Keratinocyte (primary cell): ENCODE results near the gene NLRX1. TPM values are rescaled to one million over a fixed set of nuclear protein-coding genes. Genes with fewer than 3 reads are reported as not detected.
"Not testable (repeated sequence)": the region's sequence is repeated elsewhere in the genome, so short reads cannot be mapped to it uniquely, and the experiment has no call there.

Experiments
- DNase-seq: peaks from one replicate; pipeline ENCODE4 v3.0.0-alpha.2; 2011; ENCODE audit warnings: low read depth, missing footprints, low spot score
- FAIRE-seq: peaks from 2 replicates; lab custom pipeline; 2011; peaks lifted over from hg19 to GRCh38; lab: Jason Lieb, UNC
- H2AFZ ChIP-seq: 2 replicates; pipeline ENCODE4 v1.6.0; 2012; ENCODE audit warnings: low read length, control low read depth, inconsistent platforms; ENCODE audit not compliant: control insufficient read depth
- H3K27ac ChIP-seq: 2 replicates; pipeline ENCODE4 v1.5.1; 2011; ENCODE audit warnings: low read length; ENCODE audit not compliant: control insufficient read depth, insufficient read depth
- H3K27me3 ChIP-seq: 3 replicates; pipeline ENCODE4 v1.6.0; 2011; ENCODE audit warnings: low read length; ENCODE audit not compliant: control insufficient read depth, insufficient read depth; ENCODE audit errors: extremely low read depth
- H3K36me3 ChIP-seq, 2 experiments: 2 replicates in 1 of 2; 3 replicates in 1 of 2; pipeline ENCODE4 v1.5.1; 2011; ENCODE audit warnings: low read length in 2 of 2, mild to moderate bottlenecking in 1 of 2; ENCODE audit not compliant: control insufficient read depth in 2 of 2, insufficient read depth in 2 of 2; ENCODE audit errors: extremely low read depth in 1 of 2
- H3K4me1 ChIP-seq: 3 replicates; pipeline ENCODE4 v1.5.1; 2011; ENCODE audit warnings: low read length; ENCODE audit not compliant: control insufficient read depth, insufficient read depth; ENCODE audit errors: extremely low read depth
- H3K4me2 ChIP-seq: 3 replicates; pipeline ENCODE4 v1.6.0; 2011; ENCODE audit warnings: low read depth, low read length; ENCODE audit not compliant: control insufficient read depth, insufficient read depth; ENCODE audit errors: extremely low read depth
- H3K4me3 ChIP-seq, 3 experiments: fragments of 200-600 bp in 1 of 3; sonication (generic) in 1 of 3; 2 replicates in 2 of 3; 3 replicates in 1 of 3; pipeline ENCODE4 v1.5.1; 2011 to 2016; ENCODE audit warnings: low read length in 3 of 3, mild to moderate bottlenecking in 3 of 3, control low read depth in 2 of 3, inconsistent platforms in 1 of 3, low read depth in 1 of 3, mixed read lengths in 1 of 3, mixed run types in 1 of 3, moderate library complexity in 1 of 3; ENCODE audit not compliant: control insufficient read depth in 2 of 3, insufficient read depth in 2 of 3; ENCODE audit errors: extremely low read depth in 1 of 3
- H3K79me2 ChIP-seq: 2 replicates; pipeline ENCODE4 v1.6.0; 2012; ENCODE audit warnings: low read length; ENCODE audit not compliant: control insufficient read depth, insufficient read depth
- H3K9ac ChIP-seq: 3 replicates; pipeline ENCODE4 v1.6.0; 2011; ENCODE audit warnings: low read length; ENCODE audit not compliant: control insufficient read depth, insufficient read depth; ENCODE audit errors: extremely low read depth
- H3K9me1 ChIP-seq: 3 replicates; pipeline ENCODE4 v1.6.0; 2011; ENCODE audit warnings: low read length; ENCODE audit not compliant: control insufficient read depth, insufficient read depth; ENCODE audit errors: extremely low read depth
- H3K9me3 ChIP-seq: 2 replicates; pipeline ENCODE4 v1.5.1; 2012; ENCODE audit warnings: low read depth, low read length; ENCODE audit not compliant: control insufficient read depth
- H4K20me1 ChIP-seq: 3 replicates; pipeline ENCODE4 v1.6.0; 2011; ENCODE audit warnings: low read length; ENCODE audit not compliant: control insufficient read depth, insufficient read depth; ENCODE audit errors: extremely low read depth
- EZH2 ChIP-seq: IDR thresholded peaks from one replicate; pipeline ENCODE4 v1.6.1; 2012; ENCODE audit warnings: inconsistent platforms, mild to moderate bottlenecking, low read length, moderate library complexity
- dilution Hi-C: fragments of 300-500 bp; cut with MboI; formaldehyde crosslinking; loops from one replicate; pipeline ENCODE4 v1.7.0; 2020; ENCODE audit warnings: low sequenced_read_pairs; ENCODE audit not compliant: extremely low pct_ligation_motif_present
- polyA plus RNA-seq, 5 experiments: library from polyadenylated mRNA; depleted of rRNA in 3 of 5; stranded (reverse) in 3 of 5; stranded (forward) in 1 of 5; unstranded in 1 of 5; fragments of >200 nt; gene quantifications; 1 replicate in 1 of 5; 2 replicates in 3 of 5; 3 replicates in 1 of 5; pipeline versions ENCODE4 v1.2.1 to v1.2.3, GENCODE V29; 2011 to 2012; ENCODE audit warnings: missing spikeins in 2 of 5, low read depth in 1 of 5, low replicate concordance in 1 of 5
- TF ChIP-seq, protein P1 (sequence below), 3 experiments: IDR thresholded peaks in 1 of 3; conservative IDR thresholded peaks in 1 of 3; optimal IDR thresholded peaks in 1 of 3; 2 replicates in 2 of 3; 3 replicates in 1 of 3; pipeline versions ENCODE3 to v1.5.1; 2011; ENCODE audit warnings: low read length in 3 of 3, mild to moderate bottlenecking in 3 of 3, moderate library complexity in 2 of 3, control low read depth in 1 of 3, inconsistent platforms in 1 of 3; ENCODE audit not compliant: insufficient read depth in 2 of 3; ENCODE audit errors: extremely low read depth in 1 of 3

NLRX1 gene
- polyA plus RNA-seq, 1 donor (not counting 4 experiments of a cell fraction or from before 2014, with no cell fraction given): 8.1 TPM

DNA sequence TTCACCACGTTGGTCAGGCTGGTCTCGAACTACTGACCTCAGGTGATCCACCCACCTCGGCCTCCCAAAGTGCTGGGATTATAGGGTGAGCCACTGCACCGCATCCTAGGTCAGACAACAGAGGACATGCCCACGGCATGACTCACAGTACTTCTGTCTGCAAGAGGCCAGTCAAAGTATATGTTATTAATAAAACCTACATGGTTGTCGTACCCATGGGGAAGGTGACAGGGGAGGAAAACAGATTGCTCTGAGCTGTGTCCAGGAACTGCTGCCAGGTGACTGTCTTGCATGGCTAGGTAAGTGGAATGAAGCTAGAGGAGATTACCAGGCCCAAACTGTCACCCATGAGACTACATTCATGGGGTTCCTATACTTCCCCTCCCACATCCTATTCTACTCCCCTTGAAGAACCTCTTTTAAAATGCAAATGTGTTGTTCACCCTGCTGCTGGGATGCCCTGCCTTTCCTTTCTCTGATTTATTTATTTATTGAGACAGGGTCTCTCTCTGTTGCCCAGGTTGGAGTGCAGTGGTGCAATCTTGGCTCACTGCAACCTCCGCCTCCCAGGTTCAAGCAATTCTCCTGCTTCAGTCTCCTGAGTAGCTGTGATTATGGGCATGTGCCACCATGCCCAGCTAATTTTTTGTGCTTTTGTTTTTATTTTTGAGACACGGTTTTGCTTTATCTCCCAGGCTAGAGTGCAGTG lies 2.0 kb upstream of the NLRX1 start:
- peak; percentile 69 for DNase-seq
- no peak overlapping the region for H2AFZ ChIP-seq
- H3K4me2 ChIP-seq: peak overlapping the region; percentile 65
- peak overlapping the region in 1 of 3 experiments; percentile 20 for H3K4me3 ChIP-seq
- peaks cover 36% of the 10 kb centered on the region for H3K4me1 ChIP-seq
- peak; percentile 26 for FAIRE-seq
- H3K27me3 ChIP-seq: no peaks in the 10 kb centered on the region
- dilution Hi-C loops: no loop called here
- no peaks in the 10 kb centered on the region for H3K36me3 ChIP-seq
- peak overlapping the region; percentile 85 for H3K27ac ChIP-seq
- H4K20me1 ChIP-seq: no peaks in the 10 kb centered on the region
- H3K79me2 ChIP-seq: no peaks in the 10 kb centered on the region
- TF ChIP-seq EZH2: no peak
- TF ChIP-seq, protein P1, sequence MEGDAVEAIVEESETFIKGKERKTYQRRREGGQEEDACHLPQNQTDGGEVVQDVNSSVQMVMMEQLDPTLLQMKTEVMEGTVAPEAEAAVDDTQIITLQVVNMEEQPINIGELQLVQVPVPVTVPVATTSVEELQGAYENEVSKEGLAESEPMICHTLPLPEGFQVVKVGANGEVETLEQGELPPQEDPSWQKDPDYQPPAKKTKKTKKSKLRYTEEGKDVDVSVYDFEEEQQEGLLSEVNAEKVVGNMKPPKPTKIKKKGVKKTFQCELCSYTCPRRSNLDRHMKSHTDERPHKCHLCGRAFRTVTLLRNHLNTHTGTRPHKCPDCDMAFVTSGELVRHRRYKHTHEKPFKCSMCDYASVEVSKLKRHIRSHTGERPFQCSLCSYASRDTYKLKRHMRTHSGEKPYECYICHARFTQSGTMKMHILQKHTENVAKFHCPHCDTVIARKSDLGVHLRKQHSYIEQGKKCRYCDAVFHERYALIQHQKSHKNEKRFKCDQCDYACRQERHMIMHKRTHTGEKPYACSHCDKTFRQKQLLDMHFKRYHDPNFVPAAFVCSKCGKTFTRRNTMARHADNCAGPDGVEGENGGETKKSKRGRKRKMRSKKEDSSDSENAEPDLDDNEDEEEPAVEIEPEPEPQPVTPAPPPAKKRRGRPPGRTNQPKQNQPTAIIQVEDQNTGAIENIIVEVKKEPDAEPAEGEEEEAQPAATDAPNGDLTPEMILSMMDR (optimal IDR thresholded peaks at IDR 0.05 in 1 of 3, IDR thresholded peaks at IDR 0.05 in 1 of 3, conservative IDR thresholded peaks at IDR 0.05 in 1 of 3; ENCODE audit: extremely low read depth in 1 of 3, insufficient read depth in 2 of 3, low read length in 3 of 3): no peak
- H3K9ac ChIP-seq: no peak overlapping the region
- H3K9me3 ChIP-seq: no peaks in the 10 kb centered on the region
- H3K9me1 ChIP-seq: no peaks in the 10 kb centered on the region

DNA sequence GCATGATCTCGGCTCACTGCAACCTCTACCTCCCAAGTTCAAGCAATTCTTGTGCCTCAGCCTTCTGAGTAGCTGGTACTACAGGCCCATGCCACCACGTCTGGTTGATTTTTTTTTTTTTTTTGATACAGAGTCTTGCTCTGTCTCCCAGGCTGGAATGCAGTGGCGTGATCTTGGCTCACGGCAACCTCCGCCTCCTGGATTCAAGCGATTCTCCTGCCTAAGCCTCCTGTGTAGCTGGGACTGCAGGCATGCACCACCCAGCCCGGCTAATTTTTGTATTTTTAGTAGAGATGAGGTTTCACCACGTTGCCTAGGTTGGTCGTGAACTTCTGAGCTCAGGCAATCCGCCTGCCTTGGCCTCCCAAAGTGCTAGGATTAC lies 1.5 kb upstream of the NLRX1 start:
- H3K36me3 ChIP-seq, H3K9me1 ChIP-seq, H3K4me3 ChIP-seq, DNase-seq, H3K79me2 ChIP-seq, H3K9me3 ChIP-seq, FAIRE-seq, H4K20me1 ChIP-seq, H3K27me3 ChIP-seq, dilution Hi-C loops: not testable (repeated sequence)
- H2AFZ ChIP-seq: peak overlapping the region; percentile 58
- H3K4me2 ChIP-seq: peak overlapping the region; percentile 94
- H3K4me1 ChIP-seq: peaks cover 36% of the 10 kb centered on the region
- peak overlapping the region; percentile 50 for H3K9ac ChIP-seq
- peak overlapping the region; percentile 85 for H3K27ac ChIP-seq
